RWPE2 (cell line): ENCODE measurements around the gene SLC5A1.

Experiments
- ATAC-seq: fragments of 200-7000 bp; cut with Tn5 transposase; 3 replicates; pipeline ENCODE4 v1.9.1; 2021; ENCODE audit warnings: low read depth
- DNase-seq: peaks from one replicate; pipeline ENCODE4 v3.0.0-alpha.2; 2020; ENCODE audit warnings: low spot score
- H3K27ac ChIP-seq: fragments of 450-650 bp; 2 replicates; pipeline ENCODE4 v1.5.1; 2017; ENCODE audit warnings: mild to moderate bottlenecking; ENCODE audit not compliant: poor library complexity, severe bottlenecking
- H3K27me3 ChIP-seq: fragments of 250-450 bp; sonication (Bioruptor Pico); 2 replicates; pipeline ENCODE4 v1.5.1; 2021; ENCODE audit warnings: mild to moderate bottlenecking, moderate library complexity; ENCODE audit not compliant: insufficient read depth, poor library complexity, severe bottlenecking
- H3K36me3 ChIP-seq: fragments of 250-450 bp; sonication (Bioruptor Pico); 2 replicates; pipeline ENCODE4 v1.5.1; 2020; ENCODE audit warnings: low read depth, mild to moderate bottlenecking, moderate library complexity
- H3K4me1 ChIP-seq: fragments of 250-450 bp; sonication (Bioruptor Pico); 2 replicates; pipeline ENCODE4 v1.5.1; 2021; ENCODE audit warnings: mild to moderate bottlenecking, moderate library complexity; ENCODE audit not compliant: insufficient read depth, poor library complexity, severe bottlenecking
- H3K4me3 ChIP-seq: fragments of 250-450 bp; sonication (Bioruptor Pico); 2 replicates; pipeline ENCODE4 v1.5.1; 2021; ENCODE audit warnings: mild to moderate bottlenecking, moderate library complexity; ENCODE audit not compliant: severe bottlenecking
- H3K9me3 ChIP-seq: fragments of 250-450 bp; sonication (Bioruptor Pico); 2 replicates; pipeline ENCODE4 v1.5.1; 2021; ENCODE audit warnings: mild to moderate bottlenecking, moderate library complexity; ENCODE audit not compliant: severe bottlenecking
- CTCF ChIP-seq: fragments of 450-650 bp; IDR thresholded peaks from one replicate; pipeline ENCODE4 v1.5.1; 2017; ENCODE audit warnings: mild to moderate bottlenecking, moderate library complexity; ENCODE audit not compliant: poor library complexity, severe bottlenecking

The SLC5A1 gene

GRCh38 chr22:32021716-32022115 is 21.3 kb upstream of the SLC5A1 start:
- no peaks in the 10 kb centered on the region for H3K27me3 ChIP-seq
- H3K36me3 ChIP-seq: no peaks in the 10 kb centered on the region
- ATAC-seq (no peak), DNase-seq (no peak)
- H3K27ac ChIP-seq: no peak overlapping the region
- peaks cover 25% of the 10 kb centered on the region for H3K4me1 ChIP-seq
- no peaks in the 10 kb centered on the region for H3K9me3 ChIP-seq
- no peak overlapping the region for H3K4me3 ChIP-seq
- TF ChIP-seq CTCF: no peak

GRCh38 chr22:32023251-32023827 is 19.7 kb upstream of the SLC5A1 start:
- no peaks in the 10 kb centered on the region for H3K9me3 ChIP-seq
- no peak overlapping the region for H3K4me3 ChIP-seq
- no peaks in the 10 kb centered on the region for H3K36me3 ChIP-seq
- no peak overlapping the region for H3K27ac ChIP-seq
- H3K4me1 ChIP-seq: peaks cover 25% of the 10 kb centered on the region
- no peak for DNase-seq
- H3K27me3 ChIP-seq: no peaks in the 10 kb centered on the region
- peak; percentile 52 for ATAC-seq
- no peak for TF ChIP-seq CTCF

DNA sequence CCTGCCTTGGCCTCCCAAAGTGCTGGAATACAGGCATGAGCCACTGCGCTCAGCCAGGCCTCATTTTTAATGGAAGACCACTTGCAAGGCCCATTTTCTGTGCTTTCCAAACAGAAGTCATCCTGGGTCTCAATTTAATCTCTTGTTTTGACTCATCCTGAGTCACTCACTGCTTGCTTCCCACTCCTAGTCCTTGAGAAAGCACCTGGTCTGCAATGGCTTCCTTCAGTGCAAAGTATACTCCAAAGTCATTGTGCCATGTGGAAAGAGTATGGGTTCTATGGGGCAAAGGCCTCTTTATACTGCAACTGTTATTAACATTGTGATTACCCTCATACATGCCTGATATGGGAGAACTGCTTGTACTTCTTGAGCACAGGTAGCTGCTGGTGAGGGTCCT is 18.3 kb upstream of the SLC5A1 start:
- peaks cover 23% of the 10 kb centered on the region for H3K4me1 ChIP-seq
- ATAC-seq: peak; percentile 64

DNA sequence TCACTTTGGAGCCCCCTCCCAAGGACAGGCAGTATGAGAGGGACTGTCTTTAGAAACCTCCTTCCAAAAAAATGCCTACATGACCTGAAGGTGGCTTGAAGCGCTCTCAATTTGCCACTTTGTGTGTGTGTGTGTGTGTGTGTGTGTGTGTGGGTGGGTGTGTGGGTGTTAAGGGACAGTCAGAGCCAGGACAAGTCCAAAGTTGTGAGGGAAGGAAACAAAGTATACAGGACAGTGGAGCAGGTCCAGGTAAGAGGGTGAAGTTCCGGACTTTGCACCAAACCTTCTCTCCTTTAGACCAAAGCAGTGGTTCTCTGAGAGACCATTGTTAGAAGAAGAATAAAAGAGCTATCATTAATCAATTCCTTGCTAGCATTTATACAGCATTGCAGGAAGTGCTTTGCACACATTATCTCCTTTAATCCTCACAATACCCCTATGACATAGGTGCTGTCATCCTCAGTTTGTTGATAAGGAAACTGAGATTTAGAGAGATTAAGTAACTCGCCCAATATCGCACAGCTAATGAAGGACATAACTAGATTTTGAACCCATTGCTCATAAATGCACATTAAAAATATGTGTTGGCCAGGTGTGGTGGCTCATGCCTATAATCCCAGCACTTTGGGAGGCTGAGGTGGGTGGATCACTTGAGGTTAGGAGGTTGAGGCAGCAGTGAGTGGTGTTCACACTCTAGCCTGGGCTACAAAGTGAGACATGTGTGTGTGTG is 12.4 kb upstream of the SLC5A1 start:
- Histone ChIP-seq H3K27me3 (no peaks in the 10 kb centered on the region), H3K27ac (no peak overlapping the region), H3K9me3 (no peaks in the 10 kb centered on the region), H3K4me1 (peaks cover under 1% of the 10 kb centered on the region), H3K36me3 (no peaks in the 10 kb centered on the region), H3K4me3 (no peak overlapping the region)
- TF ChIP-seq CTCF: no peak
- DNase-seq: no peak
- ATAC-seq: no peak

More for the DNA sequence above, 18.3 kb upstream of the SLC5A1 start:
- no peaks in the 10 kb centered on the region for H3K27me3 ChIP-seq
- H3K36me3 ChIP-seq: no peaks in the 10 kb centered on the region
- H3K27ac ChIP-seq: no peak overlapping the region
- no peak overlapping the region for H3K4me3 ChIP-seq
- H3K9me3 ChIP-seq: no peaks in the 10 kb centered on the region
- TF ChIP-seq CTCF: no peak
- DNase-seq: no peak

DNA sequence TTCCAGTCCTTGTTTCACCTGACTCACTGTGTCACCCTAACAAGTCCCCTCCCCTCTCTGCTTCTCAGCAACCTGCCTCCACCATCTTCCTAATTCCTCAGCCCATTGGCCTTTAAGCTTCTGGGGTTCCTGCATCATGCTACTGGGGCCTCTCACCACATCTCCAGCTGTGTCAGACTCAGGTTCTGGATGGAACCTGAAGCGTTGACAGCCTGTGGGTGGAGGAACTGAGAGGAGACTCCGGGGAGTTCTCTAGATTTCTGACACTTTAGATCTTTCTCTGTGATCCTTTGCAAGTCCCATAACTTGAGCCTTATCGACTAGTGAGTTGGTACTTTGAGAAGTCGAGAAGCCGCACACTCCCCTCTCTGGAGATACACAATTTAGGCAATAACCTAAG is 11.6 kb upstream of the SLC5A1 start:
- no peaks in the 10 kb centered on the region for H3K36me3 ChIP-seq
- DNase-seq (no peak), ATAC-seq (no peak)
- no peak for TF ChIP-seq CTCF
- H3K4me3 ChIP-seq: no peak overlapping the region
- no peak overlapping the region for H3K27ac ChIP-seq
- H3K4me1 ChIP-seq: no peaks in the 10 kb centered on the region
- H3K9me3 ChIP-seq: no peaks in the 10 kb centered on the region
- H3K27me3 ChIP-seq: no peaks in the 10 kb centered on the region
